PC-9 (cell line): Measurements from ENCODE around the gene FKTN. TPM values are rescaled to one million over a fixed set of nuclear protein-coding genes. Genes with fewer than 3 reads are reported as not detected.

Source experiments
- BruUV-seq: library from RNA; stranded (reverse); fragments of 400-500 nt; replicated peaks from 2 replicates; lab custom pipeline; 2021; lab: Mats Ljungman, UMichigan
- CTCF ChIA-PET: fragments of 300-600 bp; sonication (Branson Sonifier 250); formaldehyde crosslinking; loops from one replicate; lab custom pipeline; 2022; ENCODE audit warnings: antibody characterized with exemption; lab: Charles Lee
- POLR2A ChIA-PET: fragments of 300-600 bp; sonication (Branson Sonifier 250); formaldehyde crosslinking; loops from one replicate; lab custom pipeline; 2022; ENCODE audit warnings: antibody characterized with exemption; ENCODE audit not compliant: unreplicated experiment; lab: Charles Lee
- DNase-seq, 2 experiments: peaks; one replicate each; pipeline versions ENCODE4 v3.0.0 to v3.0.0-alpha.2; 2015 to 2022; ENCODE audit warnings: mixed read lengths in 1 of 2
- H2AFZ ChIP-seq: fragments of 200-600 bp; sonication (generic); 2 replicates; pipeline ENCODE4 v1.8.1; 2017; ENCODE audit warnings: antibody characterized with exemption
- H3F3A ChIP-seq: fragments of 200-600 bp; sonication (generic); 2 replicates; pipeline ENCODE4 v1.8.1; 2017; ENCODE audit warnings: antibody characterized with exemption, mild to moderate bottlenecking, low read depth; ENCODE audit not compliant: insufficient read depth
- H3K27ac ChIP-seq: fragments of 200-600 bp; sonication (generic); 2 replicates; pipeline ENCODE4 v1.6.1; 2016; ENCODE audit warnings: mixed run types
- H3K27me3 ChIP-seq: fragments of 200-600 bp; sonication (generic); 2 replicates; pipeline ENCODE4 v1.6.1; 2016; ENCODE audit warnings: low read depth, mixed run types; ENCODE audit not compliant: insufficient read depth
- H3K36me3 ChIP-seq: fragments of 200-600 bp; sonication (generic); 2 replicates; pipeline ENCODE4 v1.6.1; 2016; ENCODE audit warnings: low read depth, mixed run types
- H3K4me1 ChIP-seq: fragments of 200-600 bp; sonication (generic); replicated peaks from 2 replicates; pipeline ENCODE4 v1.6.1; 2016; ENCODE audit warnings: mixed run types; ENCODE audit not compliant: insufficient read depth
- H3K4me2 ChIP-seq: fragments of 200-600 bp; sonication (generic); 2 replicates; pipeline ENCODE4 v1.6.1; 2017; ENCODE audit warnings: mixed run types
- H3K4me3 ChIP-seq: fragments of 200-600 bp; sonication (generic); 2 replicates; pipeline ENCODE4 v1.6.1; 2016; ENCODE audit warnings: mixed run types
- H3K79me2 ChIP-seq: fragments of 200-600 bp; sonication (generic); 2 replicates; pipeline ENCODE4 v1.6.1; 2017; ENCODE audit warnings: low read depth, mixed run types
- H3K9me2 ChIP-seq: fragments of 200-600 bp; sonication (generic); 2 replicates; pipeline ENCODE4 v1.8.1; 2017; ENCODE audit warnings: mild to moderate bottlenecking; ENCODE audit not compliant: insufficient read depth
- H3K9me3 ChIP-seq: fragments of 200-600 bp; sonication (generic); 2 replicates; pipeline ENCODE4 v1.8.1; 2016; ENCODE audit warnings: low read depth; ENCODE audit not compliant: insufficient read depth
- H4K20me1 ChIP-seq: fragments of 200-600 bp; sonication (generic); 2 replicates; pipeline ENCODE4 v1.8.1; 2017; ENCODE audit not compliant: insufficient read depth
- CTCF ChIP-seq: fragments of 200-600 bp; sonication (generic); conservative IDR thresholded peaks from 2 replicates; pipeline ENCODE4 v1.6.1; 2017; ENCODE audit warnings: mixed run types, antibody characterized with exemption, mild to moderate bottlenecking, moderate library complexity
- EZH2 ChIP-seq: fragments of 200-600 bp; sonication (generic); IDR thresholded peaks from 2 replicates; pipeline ENCODE4 v1.8.0; 2017; ENCODE audit warnings: antibody characterized with exemption, low read depth
- intact Hi-C: fragments of 100-400 bp; cut with micrococcal nuclease; formaldehyde crosslinking; loops from one replicate; pipeline ENCODE4 v1.10.0; 2022; ENCODE audit not compliant: unreplicated experiment
- total RNA-seq: library from RNA; stranded (reverse); gene quantifications from 2 replicates; pipeline ENCODE4 v1.2.3, GENCODE V29; 2021

The FKTN gene
- total RNA-seq, 1 experiment from 2014 or later: 32.3 TPM

DNA sequence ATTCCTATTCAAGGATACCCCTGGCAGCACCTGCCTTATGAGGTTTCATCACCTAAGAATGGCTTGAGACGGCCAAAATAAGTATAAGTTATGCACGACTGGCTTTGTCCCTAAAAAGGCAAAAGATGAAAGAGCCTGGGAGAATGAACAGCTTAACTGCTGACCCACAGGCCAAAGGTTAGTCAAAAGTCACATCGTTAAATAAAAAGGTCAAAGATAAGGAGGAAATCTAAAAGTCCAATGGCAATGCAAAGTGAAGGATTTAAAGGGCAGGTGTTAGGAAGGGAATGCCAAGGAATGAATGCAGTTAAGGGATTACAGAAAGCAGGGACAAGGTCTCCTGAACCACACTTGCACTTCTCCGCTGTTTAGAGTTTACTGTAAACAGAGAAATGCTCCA, 109.9 kb downstream of the FKTN start:
- BruUV-seq: no TSS peak
- Histone ChIP-seq H3K36me3 (no peaks in the 10 kb centered on the region), H3K9me3 (no peaks in the 10 kb centered on the region), H2AFZ (no peak overlapping the region), H3F3A (no peaks in the 10 kb centered on the region), H3K4me2 (no peak overlapping the region), H3K9me2 (no peaks in the 10 kb centered on the region), H3K27me3 (no peaks in the 10 kb centered on the region), H3K27ac (no peak overlapping the region), H3K4me3 (no peak overlapping the region), H4K20me1 (no peaks in the 10 kb centered on the region), H3K79me2 (no peaks in the 10 kb centered on the region), H3K4me1 (no peaks in the 10 kb centered on the region)
- intact Hi-C loops: no loop called here
- no peak for DNase-seq
- TF ChIP-seq EZH2 (no peak), CTCF (no peak)
- ChIA-PET POLR2A (no interaction called here), CTCF (no interaction called here)

DNA sequence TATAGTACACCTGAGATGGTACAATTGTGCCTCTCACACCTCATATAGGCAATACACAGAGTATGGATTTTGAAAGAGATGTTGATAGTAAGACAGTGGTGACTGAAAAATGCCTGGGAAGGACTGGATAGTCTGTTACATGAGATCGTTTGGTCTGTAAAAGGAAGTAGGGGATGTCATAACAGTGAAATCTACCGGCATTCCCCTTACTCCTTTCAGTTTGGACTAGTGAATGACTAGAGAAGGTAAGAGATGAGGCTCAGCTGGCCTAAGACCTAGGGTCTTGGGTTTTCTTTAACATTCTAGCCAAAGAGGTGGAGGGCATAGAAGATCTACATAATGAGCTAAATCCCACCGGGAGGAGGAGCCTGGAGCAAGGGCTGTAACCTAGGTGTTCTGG, 112.4 kb downstream of the FKTN start:
- H3K4me3 ChIP-seq: no peak overlapping the region
- TF ChIP-seq EZH2: no peak
- no peak for TF ChIP-seq CTCF
- no peaks in the 10 kb centered on the region for H3K9me2 ChIP-seq
- ChIA-PET CTCF (no interaction called here), POLR2A (interaction anchor here (0.6 kb wide), 1 partner anchor 761 kb away, joined by 8 read pairs; no protein-coding TSS in a partner anchor)
- no peaks in the 10 kb centered on the region for H3K9me3 ChIP-seq
- no peak overlapping the region for H3K4me2 ChIP-seq
- no peak overlapping the region for H3K27ac ChIP-seq
- H3K79me2 ChIP-seq: no peaks in the 10 kb centered on the region
- no peaks in the 10 kb centered on the region for H3K27me3 ChIP-seq
- no peaks in the 10 kb centered on the region for H3K4me1 ChIP-seq
- no TSS peak for BruUV-seq
- no peak overlapping the region for H2AFZ ChIP-seq
- intact Hi-C loops: no loop called here
- H4K20me1 ChIP-seq: no peaks in the 10 kb centered on the region
- H3K36me3 ChIP-seq: no peaks in the 10 kb centered on the region
- no peaks in the 10 kb centered on the region for H3F3A ChIP-seq
- no peak for DNase-seq

DNA sequence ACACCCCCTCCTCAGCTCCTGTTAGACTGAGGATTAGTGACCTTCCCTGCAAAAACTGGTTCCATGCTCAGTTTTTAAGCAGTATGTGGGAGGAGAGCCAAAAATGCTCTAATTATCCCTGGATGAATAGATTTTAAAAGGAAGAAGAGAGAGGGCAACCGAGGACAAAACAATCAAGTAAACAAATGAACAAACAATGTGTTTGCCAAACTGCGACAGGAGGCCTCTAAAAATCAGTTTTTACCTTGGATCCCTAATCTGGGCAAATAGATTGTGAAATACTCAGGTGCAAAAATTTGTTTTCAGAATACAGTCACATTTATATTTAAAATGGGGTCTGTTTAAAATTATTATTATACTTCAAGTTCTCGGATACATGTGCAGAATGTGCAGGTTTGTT, 112.8 kb downstream of the FKTN start:
- TF ChIP-seq EZH2: no peak
- no peak for TF ChIP-seq CTCF
- H3K36me3 ChIP-seq: no peaks in the 10 kb centered on the region
- no peaks in the 10 kb centered on the region for H4K20me1 ChIP-seq
- H3K9me2 ChIP-seq: no peaks in the 10 kb centered on the region
- POLR2A ChIA-PET: interaction anchor here (0.6 kb wide), 1 partner anchor 762 kb away, joined by 8 read pairs; no protein-coding TSS in a partner anchor
- no peaks in the 10 kb centered on the region for H3K4me1 ChIP-seq
- H3K27ac ChIP-seq: no peak overlapping the region
- H3K27me3 ChIP-seq: no peaks in the 10 kb centered on the region
- H3K4me2 ChIP-seq: no peak overlapping the region
- no peak overlapping the region for H2AFZ ChIP-seq
- H3K4me3 ChIP-seq: no peak overlapping the region
- DNase-seq: no peak
- CTCF ChIA-PET: no interaction called here
- H3K9me3 ChIP-seq: no peaks in the 10 kb centered on the region
- H3F3A ChIP-seq: no peaks in the 10 kb centered on the region
- no TSS peak for BruUV-seq
- intact Hi-C loops: no loop called here
- H3K79me2 ChIP-seq: no peaks in the 10 kb centered on the region
